Measurements from ENCODE around the gene REEP3.

Gene REEP3

DNA sequence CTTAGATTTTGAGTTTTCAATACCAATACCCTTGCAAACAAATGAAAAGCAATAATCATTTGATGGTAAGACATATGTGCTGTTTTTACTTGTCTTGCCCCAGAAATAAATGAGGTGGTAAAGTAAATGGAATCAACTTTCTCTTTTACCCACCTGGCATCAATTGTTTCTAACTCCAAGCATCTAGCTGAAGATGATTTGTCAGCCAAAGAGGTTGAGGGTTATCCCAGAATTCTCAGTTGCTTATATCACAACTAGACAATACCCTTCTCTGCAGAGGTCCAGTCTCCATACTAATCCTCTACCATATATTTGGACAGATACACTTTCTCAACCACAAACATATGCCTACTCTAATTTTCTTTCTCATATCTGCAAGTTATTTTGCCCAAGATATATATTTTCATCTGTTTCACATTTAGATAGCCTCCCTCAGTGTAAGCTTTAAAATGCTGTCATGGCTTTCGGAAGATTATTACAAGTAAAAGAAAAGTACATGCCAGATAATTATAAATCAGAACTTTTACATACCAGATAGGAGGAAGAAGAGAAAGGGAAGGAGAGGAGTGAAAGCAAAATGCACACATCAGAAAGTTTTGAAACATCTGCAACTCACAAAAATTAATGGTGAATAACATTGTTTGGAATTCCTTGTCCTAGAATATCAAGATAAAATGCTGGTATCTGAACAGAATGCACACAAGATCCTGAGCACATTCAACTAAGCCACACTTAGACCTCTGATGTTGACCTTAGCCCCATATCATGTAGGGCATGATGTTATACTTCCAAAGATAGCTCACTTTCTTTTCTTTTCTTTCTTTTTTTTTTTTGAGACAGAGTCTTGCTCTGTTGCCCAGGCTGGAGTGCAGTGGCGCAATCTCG, 146.6 kb downstream of the REEP3 start:
- H3K4me1 ChIP-seq, result peaks cover 23% of the 10 kb centered on the region
- in situ Hi-C loops (cut with MboI; ENCODE audit: low sequenced_read_pairs), result no loop called here
- H3K27me3 ChIP-seq (ENCODE audit: low read depth), result no peaks in the 10 kb centered on the region
- H3K9me3 ChIP-seq, result no peaks in the 10 kb centered on the region
- no peak overlapping the region for H3K4me3 ChIP-seq
- no peak for DNase-seq (ENCODE audit: low spot score in 2 of 2)
- no peaks in the 10 kb centered on the region for H3K36me3 ChIP-seq (replicated peaks)

GRCh38 chr10:63670291-63670898, 149.2 kb downstream of the REEP3 start:
- DNase-seq (ENCODE audit: low spot score in 2 of 2), result peak; percentile 51 to 56
- no peaks in the 10 kb centered on the region for H3K36me3 ChIP-seq (replicated peaks)
- H3K4me1 ChIP-seq, result peaks cover 23% of the 10 kb centered on the region
- H3K4me3 ChIP-seq, result no peak overlapping the region
- no peaks in the 10 kb centered on the region for H3K9me3 ChIP-seq
- in situ Hi-C loops (cut with MboI; ENCODE audit: low sequenced_read_pairs), result no loop called here
- H3K27me3 ChIP-seq (ENCODE audit: low read depth), result no peaks in the 10 kb centered on the region

DNA sequence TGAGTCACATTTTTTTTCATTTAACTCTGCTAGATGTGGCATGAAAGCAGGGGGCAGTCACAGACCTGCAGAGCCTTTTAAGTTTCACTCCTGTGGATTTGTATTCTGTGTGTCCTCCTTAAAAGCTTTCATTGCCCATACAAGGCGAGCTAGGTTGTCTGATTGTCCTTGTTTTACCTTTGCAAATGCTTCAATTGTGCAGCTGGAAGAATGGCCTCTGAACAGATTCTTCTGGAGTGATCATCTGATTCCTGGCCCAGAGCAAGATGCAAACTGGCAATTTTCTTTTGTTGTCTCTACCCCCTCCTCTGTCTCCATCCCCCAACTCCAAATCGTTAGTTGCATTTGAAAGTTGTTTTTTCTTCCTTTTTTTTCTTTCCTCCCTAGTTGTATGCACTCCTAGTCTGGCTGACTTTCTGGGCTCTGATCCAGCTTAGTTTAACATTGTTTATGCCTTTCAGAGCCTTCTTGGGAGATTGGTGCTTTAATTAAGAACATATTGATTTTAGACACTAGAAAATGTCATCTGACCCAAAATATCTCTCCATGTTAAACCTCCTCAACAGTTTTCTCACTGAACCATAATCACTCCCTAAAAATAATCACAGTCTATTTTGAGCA, 150.2 kb downstream of the REEP3 start:
- Histone ChIP-seq H3K36me3 (replicated peaks) (no peaks in the 10 kb centered on the region), H3K27me3 (ENCODE audit: low read depth) (no peaks in the 10 kb centered on the region), H3K4me1 (peaks cover 23% of the 10 kb centered on the region), H3K9me3 (no peaks in the 10 kb centered on the region), H3K4me3 (no peak overlapping the region)
- peak; percentile 51 to 69 for DNase-seq (ENCODE audit: low spot score in 2 of 2)
- in situ Hi-C loops (cut with MboI; ENCODE audit: low sequenced_read_pairs), result no loop called here

DNA sequence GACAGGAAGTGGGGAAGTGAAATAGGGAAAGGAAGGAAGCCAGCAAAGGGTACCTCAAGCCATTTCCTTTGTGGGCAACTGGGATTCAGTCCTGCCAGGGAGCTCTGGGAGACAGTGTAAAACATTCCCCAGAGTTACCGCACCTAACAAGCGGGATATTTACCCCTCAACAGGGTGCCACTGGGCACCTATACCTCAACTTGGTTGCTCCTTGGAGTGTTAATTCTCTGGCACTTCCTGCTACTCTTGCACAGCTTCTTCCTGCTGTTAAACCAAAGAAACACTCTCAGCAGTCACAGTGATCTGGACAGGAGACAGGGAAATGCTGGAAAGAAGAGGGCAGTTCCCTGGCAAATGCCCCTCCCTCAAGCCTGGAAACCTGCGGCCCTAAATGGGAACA, 151.3 kb downstream of the REEP3 start:
- DNase-seq (ENCODE audit: low spot score in 2 of 2), result no peak
- in situ Hi-C loops (cut with MboI; ENCODE audit: low sequenced_read_pairs), result no loop called here

DNA sequence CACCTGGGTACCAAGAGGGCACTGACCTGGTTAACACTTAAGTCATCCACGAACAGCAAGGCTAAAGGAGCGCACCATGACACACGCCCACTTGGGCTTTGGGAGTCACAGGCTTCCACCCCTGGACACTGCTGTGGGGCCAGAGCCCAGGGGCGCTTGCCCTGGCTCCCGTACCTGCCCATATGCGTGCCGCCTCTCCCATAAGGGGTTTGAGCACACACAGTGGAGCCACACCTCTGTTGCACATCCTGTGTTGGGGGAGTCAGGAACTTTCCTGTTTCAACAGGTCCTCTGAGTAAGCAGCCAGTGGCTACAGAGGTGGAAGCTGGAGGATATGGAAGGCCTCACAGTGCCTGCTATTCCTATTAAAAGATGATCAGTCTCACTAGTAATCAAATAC, 152.0 kb downstream of the REEP3 start:
- DNase-seq (ENCODE audit: low spot score in 2 of 2), result no peak
- no peak overlapping the region for H3K4me3 ChIP-seq
- H3K9me3 ChIP-seq, result no peaks in the 10 kb centered on the region
- in situ Hi-C loops (cut with MboI; ENCODE audit: low sequenced_read_pairs), result no loop called here
- no peaks in the 10 kb centered on the region for H3K27me3 ChIP-seq (ENCODE audit: low read depth)
- no peaks in the 10 kb centered on the region for H3K36me3 ChIP-seq (replicated peaks)
- peaks cover 23% of the 10 kb centered on the region for H3K4me1 ChIP-seq

More for the DNA sequence above, 151.3 kb downstream of the REEP3 start:
- Histone ChIP-seq H3K4me3 (no peak overlapping the region), H3K4me1 (peaks cover 23% of the 10 kb centered on the region), H3K36me3 (replicated peaks) (no peaks in the 10 kb centered on the region), H3K27me3 (ENCODE audit: low read depth) (no peaks in the 10 kb centered on the region), H3K9me3 (no peaks in the 10 kb centered on the region)

DNA sequence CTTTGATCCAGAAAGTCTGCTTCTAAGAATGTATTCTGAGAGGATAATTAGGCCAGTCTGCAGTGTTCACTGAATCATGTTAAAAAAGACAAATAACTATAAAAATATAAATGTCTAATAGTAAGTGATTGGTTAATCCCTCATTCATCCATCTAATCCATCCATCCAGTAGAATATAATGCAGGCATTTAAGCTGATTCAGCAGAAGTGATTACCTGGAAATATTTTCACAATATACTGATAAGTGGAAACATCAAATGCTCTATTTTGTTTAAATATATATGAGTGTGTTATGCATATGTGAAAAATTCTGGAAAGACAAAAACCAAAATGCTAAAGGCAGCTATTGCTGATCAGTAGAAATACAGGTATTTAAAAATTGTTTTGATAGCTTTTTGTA, 152.6 kb downstream of the REEP3 start:
- in situ Hi-C loops (cut with MboI; ENCODE audit: low sequenced_read_pairs), result no loop called here
- Histone ChIP-seq H3K4me3 (no peak overlapping the region), H3K27me3 (ENCODE audit: low read depth) (no peaks in the 10 kb centered on the region), H3K9me3 (no peaks in the 10 kb centered on the region), H3K4me1 (peaks cover 23% of the 10 kb centered on the region), H3K36me3 (replicated peaks) (no peaks in the 10 kb centered on the region)
- DNase-seq (ENCODE audit: low spot score in 2 of 2), result no peak

Measured in HAP-1 (cell line).